ENCODE measurements around the gene ZNF800.
"Not testable (repeated sequence)": the region's sequence is repeated elsewhere in the genome, so short reads cannot be mapped to it uniquely, and the experiment has no call there.

The ZNF800 gene

GRCh38 chr7:127392566-127393367, at the start of gene ZNF800:
Gene ZNF800, minus strand, starts transcription at chr7:127392708. Its CDS starts 1,151 bp downstream, at chr7:127391557.
- no peak for TF ChIP-seq FOXA1 (IDR thresholded peaks at IDR 0.05)
- no peak for TF ChIP-seq ARNT (IDR thresholded peaks at IDR 0.05)
- TF ChIP-seq L3MBTL2 (conservative IDR thresholded peaks at IDR 0.05) = no peak; the same call in none of the 2 replicates
- no peak for TF ChIP-seq FOXM1 (IDR thresholded peaks at IDR 0.05; ENCODE audit: borderline replicate concordance)
- TF ChIP-seq SP1 (IDR thresholded peaks at IDR 0.05) = no peak
- TF ChIP-seq NFRKB (IDR thresholded peaks at IDR 0.05) = no peak
- TF ChIP-seq PKNOX1 (IDR thresholded peaks at IDR 0.05) = no peak
- no peak for TF ChIP-seq HDGF (IDR thresholded peaks at IDR 0.05; ENCODE audit: borderline replicate concordance)
- no peak for TF ChIP-seq LEF1 (IDR thresholded peaks at IDR 0.05; ENCODE audit: borderline replicate concordance)
- TF ChIP-seq ELF4 (IDR thresholded peaks at IDR 0.05) = no peak
- TF ChIP-seq ZNF384 (IDR thresholded peaks at IDR 0.05) = no peak
- no peak for TF ChIP-seq BHLHE40 (IDR thresholded peaks at IDR 0.05; ENCODE audit: borderline replicate concordance)
- TF ChIP-seq FOXK2 (IDR thresholded peaks at IDR 0.05) = no peak
- POLR2A ChIA-PET = interaction anchor here (0.7 to 2.2 kb wide), 16 partner anchors 9 to 194 kb away, joined by 3 to 6 read pairs (median 4); no protein-coding TSS in a partner anchor
- DNase-seq (ENCODE audit: extremely low spot score) = peak; percentile 89
- CTCF ChIA-PET = no interaction called here

- TF ChIP-seq FOXM1 (IDR thresholded peaks at IDR 0.05; ENCODE audit: borderline replicate concordance) = no peak
- CTCF ChIA-PET = no interaction called here
- DNase-seq (ENCODE audit: extremely low spot score) = no peak
- POLR2A ChIA-PET = no interaction called here
Measured at GRCh38 chr7:127440206-127440605, 47.7 kb upstream of the ZNF800 start.

GRCh38 chr7:127438836-127439235, 46.3 kb upstream of the ZNF800 start:
- DNase-seq (ENCODE audit: extremely low spot score) = no peak
- ChIA-PET POLR2A (no interaction called here), CTCF (no interaction called here)
- no peak for TF ChIP-seq SP1 (IDR thresholded peaks at IDR 0.05)

- DNase-seq (ENCODE audit: extremely low spot score) = no peak
- POLR2A ChIA-PET = no interaction called here
- no peak for TF ChIP-seq PKNOX1 (IDR thresholded peaks at IDR 0.05)
- TF ChIP-seq SP1 (IDR thresholded peaks at IDR 0.05) = no peak
- TF ChIP-seq L3MBTL2 (conservative IDR thresholded peaks at IDR 0.05) = no peak
- no peak for TF ChIP-seq CTBP1 (IDR thresholded peaks at IDR 0.05; ENCODE audit: borderline replicate concordance)
- no peak for TF ChIP-seq FOXK2 (IDR thresholded peaks at IDR 0.05)
- TF ChIP-seq HDGF (IDR thresholded peaks at IDR 0.05; ENCODE audit: borderline replicate concordance) = no peak
- no peak for TF ChIP-seq BHLHE40 (IDR thresholded peaks at IDR 0.05; ENCODE audit: borderline replicate concordance)
- no peak for TF ChIP-seq ARNT (IDR thresholded peaks at IDR 0.05)
- no peak for TF ChIP-seq ELF4 (IDR thresholded peaks at IDR 0.05)
- TF ChIP-seq FOXA1 (IDR thresholded peaks at IDR 0.05) = no peak
- TF ChIP-seq TARDBP (IDR thresholded peaks at IDR 0.05) = no peak
- no peak for TF ChIP-seq ZNF384 (IDR thresholded peaks at IDR 0.05)
- CTCF ChIA-PET = no interaction called here
Measured at GRCh38 chr7:127437837-127438236, 45.3 kb upstream of the ZNF800 start.

- POLR2A ChIA-PET = no interaction called here
- CTCF ChIA-PET = no interaction called here
- no peak for DNase-seq (ENCODE audit: extremely low spot score)
- TF ChIP-seq NFRKB (IDR thresholded peaks at IDR 0.05) (no peak), SUZ12 (IDR thresholded peaks at IDR 0.05) (no peak), ARNT (IDR thresholded peaks at IDR 0.05) (no peak)
Measured at GRCh38 chr7:127437241-127437640, 44.7 kb upstream of the ZNF800 start.

- DNase-seq (ENCODE audit: extremely low spot score); POLR2A ChIA-PET; CTCF ChIA-PET: not testable (repeated sequence)
Measured at GRCh38 chr7:127429281-127429680, 36.8 kb upstream of the ZNF800 start.

GRCh38 chr7:127419196-127419595, 26.7 kb upstream of the ZNF800 start:
- CTCF ChIA-PET = no interaction called here
- POLR2A ChIA-PET = no interaction called here
- TF ChIP-seq PKNOX1 (IDR thresholded peaks at IDR 0.05) (no peak), LEF1 (IDR thresholded peaks at IDR 0.05; ENCODE audit: borderline replicate concordance) (no peak)
- no peak for DNase-seq (ENCODE audit: extremely low spot score)

- POLR2A ChIA-PET = no interaction called here
- CTCF ChIA-PET = no interaction called here
- TF ChIP-seq SUZ12 (IDR thresholded peaks at IDR 0.05) = no peak
- no peak for TF ChIP-seq FOXM1 (IDR thresholded peaks at IDR 0.05; ENCODE audit: borderline replicate concordance)
- no peak for TF ChIP-seq LEF1 (IDR thresholded peaks at IDR 0.05; ENCODE audit: borderline replicate concordance)
- TF ChIP-seq BHLHE40 (IDR thresholded peaks at IDR 0.05; ENCODE audit: borderline replicate concordance) = no peak
- TF ChIP-seq FOXK2 (IDR thresholded peaks at IDR 0.05) = no peak
- no peak for TF ChIP-seq TARDBP (IDR thresholded peaks at IDR 0.05)
- TF ChIP-seq ELF4 (IDR thresholded peaks at IDR 0.05) = no peak
- TF ChIP-seq NFRKB (IDR thresholded peaks at IDR 0.05) = no peak
- TF ChIP-seq FOXA1 (IDR thresholded peaks at IDR 0.05) = no peak
- no peak for TF ChIP-seq HDGF (IDR thresholded peaks at IDR 0.05; ENCODE audit: borderline replicate concordance)
- TF ChIP-seq SP1 (IDR thresholded peaks at IDR 0.05) = no peak
- no peak for TF ChIP-seq ARNT (IDR thresholded peaks at IDR 0.05)
- no peak for TF ChIP-seq CTBP1 (IDR thresholded peaks at IDR 0.05; ENCODE audit: borderline replicate concordance)
- no peak for DNase-seq (ENCODE audit: extremely low spot score)
Measured at GRCh38 chr7:127418459-127418858, 26.0 kb upstream of the ZNF800 start.
